H1 (cell line): ENCODE results near the gene KIR2DL4. TPM values are rescaled to one million over a fixed set of nuclear protein-coding genes. Genes with fewer than 3 reads are reported as not detected.
"Not testable (repeated sequence)": the region's sequence is repeated elsewhere in the genome, so short reads cannot be mapped to it uniquely, and the experiment has no call there.

Experiments used
- CTCF ChIA-PET: fragments of 300-600 bp; sonication (Branson Sonifier 250); formaldehyde crosslinking; loops from one replicate; lab custom pipeline; 2021; ENCODE audit not compliant: partially characterized antibody; lab: Charles Lee
- POLR2A ChIA-PET: fragments of 300-600 bp; sonication (Branson Sonifier 250); formaldehyde crosslinking; loops from one replicate; lab custom pipeline; 2021; ENCODE audit warnings: inconsistent platforms; ENCODE audit not compliant: partially characterized antibody; lab: Charles Lee
- DNase-seq, 2 experiments: peaks; one replicate each; pipeline versions ENCODE4 v3.0.0 to v3.0.0-alpha.2; 2010 to 2022; ENCODE audit warnings: low spot score in 2 of 2, low read depth in 1 of 2, mixed read lengths in 1 of 2
- FAIRE-seq: peaks from 2 replicates; lab custom pipeline; 2011; peaks lifted over from hg19 to GRCh38; lab: Jason Lieb, UNC
- H2AFZ ChIP-seq: 2 replicates; pipeline ENCODE4 v1.8.1; 2012; ENCODE audit warnings: low read length, inconsistent platforms
- H2AK5ac ChIP-seq: 2 replicates; pipeline ENCODE4 v1.6.1; 2013; ENCODE audit warnings: low read depth, low read length
- H2BK120ac ChIP-seq: replicated peaks from 2 replicates; pipeline ENCODE3; 2013; ENCODE audit warnings: low read depth, low read length, inconsistent platforms
- H2BK12ac ChIP-seq: 2 replicates; pipeline ENCODE4 v1.6.1; 2013; ENCODE audit warnings: low read depth, low read length
- H2BK15ac ChIP-seq: 2 replicates; pipeline ENCODE4 v1.6.1; 2013; ENCODE audit warnings: low read length
- H2BK20ac ChIP-seq: 2 replicates; pipeline ENCODE4 v1.6.1; 2013; ENCODE audit warnings: low read length
- H2BK5ac ChIP-seq: 2 replicates; pipeline ENCODE4 v1.6.1; 2013; ENCODE audit warnings: low read depth, low read length
- H3K14ac ChIP-seq: 2 replicates; pipeline ENCODE4 v1.6.1; 2013; ENCODE audit warnings: inconsistent platforms; ENCODE audit not compliant: insufficient read length
- H3K18ac ChIP-seq: 2 replicates; pipeline ENCODE4 v1.6.1; 2013; ENCODE audit warnings: low read length; ENCODE audit errors: extremely low read depth
- H3K23ac ChIP-seq: 2 replicates; pipeline ENCODE4 v1.6.1; 2013; ENCODE audit warnings: inconsistent platforms; ENCODE audit not compliant: insufficient read length
- H3K23me2 ChIP-seq: 2 replicates; pipeline ENCODE4 v1.6.1; 2013; ENCODE audit warnings: low read depth, low read length
- H3K27ac ChIP-seq: 2 replicates; pipeline ENCODE4 v1.6.1; 2011; ENCODE audit warnings: low read depth, low read length, inconsistent platforms
- H3K27me3 ChIP-seq, 4 experiments: replicated peaks in 1 of 4; 1 replicate in 1 of 4; 2 replicates in 3 of 4; pipeline versions ENCODE4 v1.6.1 to v1.8.1; 2011 to 2013; ENCODE audit warnings: low read length in 3 of 4, mild to moderate bottlenecking in 3 of 4, inconsistent platforms in 2 of 4, mixed read lengths in 2 of 4, moderate library complexity in 1 of 4; ENCODE audit not compliant: control insufficient read depth in 3 of 4, insufficient read depth in 3 of 4; ENCODE audit errors: extremely low read depth in 1 of 4
- H3K36me3 ChIP-seq, 4 experiments: 2 replicates each; pipeline versions ENCODE4 v1.6.1 to v1.8.1; 2011 to 2013; ENCODE audit warnings: mild to moderate bottlenecking in 4 of 4, low read length in 3 of 4, moderate library complexity in 2 of 4, control low read depth in 1 of 4, inconsistent platforms in 1 of 4; ENCODE audit not compliant: insufficient read depth in 4 of 4, control insufficient read depth in 2 of 4
- H3K4ac ChIP-seq: replicated peaks from 2 replicates; pipeline ENCODE3; 2013; ENCODE audit warnings: low read length, low read depth, mixed read lengths, inconsistent platforms; ENCODE audit not compliant: insufficient read length
- H3K4me1 ChIP-seq, 4 experiments: replicated peaks in 1 of 4; 1 replicate in 1 of 4; 2 replicates in 3 of 4; pipeline versions ENCODE4 v1.6.1 to v1.8.1; 2011 to 2013; ENCODE audit warnings: low read length in 3 of 4, inconsistent platforms in 2 of 4, mixed read lengths in 1 of 4; ENCODE audit not compliant: insufficient read depth in 4 of 4, control insufficient read depth in 3 of 4
- H3K4me2 ChIP-seq, 2 experiments: 2 replicates each; pipeline versions ENCODE4 v1.6.1 to v1.8.1; 2011 to 2013; ENCODE audit warnings: low read depth in 2 of 2, low read length in 2 of 2, control low read depth in 1 of 2, inconsistent platforms in 1 of 2, mild to moderate bottlenecking in 1 of 2; ENCODE audit not compliant: insufficient read depth in 1 of 2
- H3K4me3 ChIP-seq, 4 experiments: fragments of 200-600, 300-600 bp in 1 of 4; sonication (generic), shearing (Covaris generic), sonication (Bioruptor Twin) in 1 of 4; 2 replicates each; pipeline versions ENCODE4 v1.5.1 to v1.8.1; 2011 to 2016; ENCODE audit warnings: low read length in 4 of 4, low read depth in 3 of 4, control low read depth in 2 of 4, inconsistent platforms in 2 of 4, mild to moderate bottlenecking in 2 of 4, mixed read lengths in 1 of 4, moderate library complexity in 1 of 4; ENCODE audit not compliant: insufficient read depth in 2 of 4; ENCODE audit errors: extremely low read depth in 1 of 4
- H3K56ac ChIP-seq: replicated peaks from 2 replicates; pipeline ENCODE3; 2013; ENCODE audit warnings: low read depth, mild to moderate bottlenecking, mixed read lengths, low read length, inconsistent platforms; ENCODE audit not compliant: insufficient read length
- H3K79me1 ChIP-seq: 2 replicates; pipeline ENCODE4 v1.6.1; 2013; ENCODE audit warnings: low read depth, low read length, control low read depth
- H3K79me2 ChIP-seq, 2 experiments: 2 replicates each; pipeline versions ENCODE4 v1.6.1 to v1.8.1; 2012 to 2013; ENCODE audit warnings: low read length in 2 of 2, mild to moderate bottlenecking in 2 of 2, inconsistent platforms in 1 of 2; ENCODE audit not compliant: insufficient read depth in 2 of 2, control insufficient read depth in 1 of 2
- H3K9ac ChIP-seq, 4 experiments: replicated peaks in 1 of 4; 1 replicate in 1 of 4; 2 replicates in 3 of 4; pipeline versions ENCODE4 v1.6.1 to v1.8.1; 2011 to 2013; ENCODE audit warnings: low read depth in 3 of 4, low read length in 3 of 4, control low read depth in 2 of 4, mild to moderate bottlenecking in 2 of 4, moderate library complexity in 2 of 4, inconsistent platforms in 1 of 4; ENCODE audit errors: extremely low read depth in 1 of 4
- H3K9me3 ChIP-seq, 2 experiments: 2 replicates each; pipeline versions ENCODE4 v1.6.1 to v1.8.1; 2012 to 2013; ENCODE audit warnings: mild to moderate bottlenecking in 2 of 2, moderate library complexity in 2 of 2, control low read depth in 1 of 2, inconsistent platforms in 1 of 2, low read depth in 1 of 2, low read length in 1 of 2, mixed read lengths in 1 of 2; ENCODE audit not compliant: insufficient read depth in 2 of 2
- H4K20me1 ChIP-seq, 2 experiments: replicated peaks in 1 of 2; 2 replicates each; pipeline versions ENCODE3 to v1.8.1; 2011 to 2013; ENCODE audit warnings: inconsistent platforms in 2 of 2, low read length in 2 of 2, mild to moderate bottlenecking in 1 of 2; ENCODE audit not compliant: insufficient read depth in 2 of 2, control insufficient read depth in 1 of 2
- H4K5ac ChIP-seq: 2 replicates; pipeline ENCODE4 v1.6.1; 2013; ENCODE audit warnings: low read length, low read depth, mixed read lengths, inconsistent platforms; ENCODE audit not compliant: insufficient read length
- H4K8ac ChIP-seq: 2 replicates; pipeline ENCODE4 v1.8.0; 2013; ENCODE audit warnings: mild to moderate bottlenecking, moderate library complexity, low read length, inconsistent platforms; ENCODE audit not compliant: insufficient read depth; ENCODE audit errors: extremely low read depth
- H4K91ac ChIP-seq: replicated peaks from 2 replicates; pipeline ENCODE3; 2013; ENCODE audit warnings: low read length, mixed read lengths, inconsistent platforms; ENCODE audit not compliant: insufficient read length
- WGBS, 2 experiments: shearing (Covaris generic) in 1 of 2; methylation state at CpG; one replicate each; pipeline versions ENCODE4 v1.1.6 to v1.1.7; 2013 to 2015; ENCODE audit warnings: low lambda C conversion rate in 2 of 2, mixed read lengths in 2 of 2, inconsistent platforms in 1 of 2, low coverage in 1 of 2, missing lambda C conversion rate in 1 of 2; ENCODE audit not compliant: insufficient replicate concordance in 2 of 2, insufficient coverage in 1 of 2, insufficient read length in 1 of 2; ENCODE audit errors: extremely low coverage in 1 of 2, missing lambda C conversion rate in 1 of 2; 5-methylcytosine and 5-hydroxymethylcytosine counted together
- polyA plus RNA-seq, 7 experiments: library from polyadenylated mRNA; depleted of rRNA in 3 of 7; stranded (reverse) in 5 of 7; unstranded in 2 of 7; fragments of >200 nt in 5 of 7; fragments of 200-250 nt in 2 of 7; gene quantifications; 1 replicate in 5 of 7; 2 replicates in 1 of 7; 4 replicates in 1 of 7; pipeline versions ENCODE4 v1.2.1 to v1.2.3, GENCODE V29; 2011 to 2013; ENCODE audit warnings: missing spikeins in 2 of 7, mixed read lengths in 2 of 7
- total RNA-seq: library from RNA; stranded (reverse); fragmentation: NEBNext Ultra II Directional; extraction: Animal tissue kit (Norgen Biotek cat#: 25700); gene quantifications from 2 replicates; pipeline ENCODE4 v1.2.1, GENCODE V29; 2021

KIR2DL4 gene
- total and polyA plus RNA-seq, 2 of the 8 experiments (the other 6 are each of a cell fraction or from before 2014, with no cell fraction given): not detected

GRCh38 chr19:54837522-54837921, 34.1 kb downstream of the KIR2DL4 start:
- H3K18ac ChIP-seq, H4K91ac ChIP-seq, H3K27ac ChIP-seq, H2BK20ac ChIP-seq, CTCF ChIA-PET, H3K79me1 ChIP-seq, H3K79me2 ChIP-seq, H2BK15ac ChIP-seq, H3K4me2 ChIP-seq, H3K23ac ChIP-seq, POLR2A ChIA-PET, H3K36me3 ChIP-seq, H3K56ac ChIP-seq, H3K4ac ChIP-seq, H2AFZ ChIP-seq, H2BK12ac ChIP-seq, H4K8ac ChIP-seq, H4K5ac ChIP-seq, DNase-seq, H3K9ac ChIP-seq, H3K4me3 ChIP-seq, H4K20me1 ChIP-seq, H3K4me1 ChIP-seq, H3K27me3 ChIP-seq, H3K14ac ChIP-seq, FAIRE-seq, H2BK5ac ChIP-seq, H2BK120ac ChIP-seq, H3K23me2 ChIP-seq, H2AK5ac ChIP-seq: not testable (repeated sequence)
- 80% methylated on average over 2 of the region's 2 CpGs; no CpG with 5 or more reads in 1 of the 2 experiments for WGBS, 2 experiments
- H3K9me3 ChIP-seq: peaks cover 29 to 63% of the 10 kb centered on the region in 2 experiments; a peak in 3 of 4 replicates

- H3K4me3 ChIP-seq, H2BK120ac ChIP-seq, H4K91ac ChIP-seq, DNase-seq, H3K23me2 ChIP-seq, H3K23ac ChIP-seq, H2BK20ac ChIP-seq, H3K27ac ChIP-seq, H3K79me1 ChIP-seq, H3K4me1 ChIP-seq, FAIRE-seq, H3K27me3 ChIP-seq, H2BK12ac ChIP-seq, H3K4ac ChIP-seq, H2AK5ac ChIP-seq, H3K18ac ChIP-seq, H3K36me3 ChIP-seq, H4K5ac ChIP-seq, H3K4me2 ChIP-seq, POLR2A ChIA-PET, H3K56ac ChIP-seq, CTCF ChIA-PET, H3K79me2 ChIP-seq, H3K14ac ChIP-seq, H3K9ac ChIP-seq, H2BK15ac ChIP-seq, H4K8ac ChIP-seq, H2BK5ac ChIP-seq, H2AFZ ChIP-seq, H4K20me1 ChIP-seq: not testable (repeated sequence)
- WGBS, 2 experiments: 72% methylated on average over 8 of the region's 8 CpGs; no CpG with 5 or more reads in 1 of the 2 experiments
- peaks cover 26 to 43% of the 10 kb centered on the region in 2 experiments; a peak in 3 of 4 replicates for H3K9me3 ChIP-seq
These were observed 39.8 kb downstream of the KIR2DL4 start for GRCh38 chr19:54843171-54843570.
